ENCODE data around the gene PCDHGA6.
"Not testable (repeated sequence)": the region's sequence is repeated elsewhere in the genome, so short reads cannot be mapped to it uniquely, and the experiment has no call there.

PCDHGA6 gene

GRCh38 chr5:141392429-141393198 lies 18.9 kb downstream of the PCDHGA6 start, which contains the start of gene PCDHGA8:
Gene PCDHGA8 (plus strand): TSS chr5:141392633. CDS start chr5:141392814, 181 bp downstream.
- DNase-seq (ENCODE audit: low spot score), result no peak

- DNase-seq (ENCODE audit: low spot score), result no peak
Observed at GRCh38 chr5:141393267-141393666, 19.6 kb downstream of the PCDHGA6 start.

DNA sequence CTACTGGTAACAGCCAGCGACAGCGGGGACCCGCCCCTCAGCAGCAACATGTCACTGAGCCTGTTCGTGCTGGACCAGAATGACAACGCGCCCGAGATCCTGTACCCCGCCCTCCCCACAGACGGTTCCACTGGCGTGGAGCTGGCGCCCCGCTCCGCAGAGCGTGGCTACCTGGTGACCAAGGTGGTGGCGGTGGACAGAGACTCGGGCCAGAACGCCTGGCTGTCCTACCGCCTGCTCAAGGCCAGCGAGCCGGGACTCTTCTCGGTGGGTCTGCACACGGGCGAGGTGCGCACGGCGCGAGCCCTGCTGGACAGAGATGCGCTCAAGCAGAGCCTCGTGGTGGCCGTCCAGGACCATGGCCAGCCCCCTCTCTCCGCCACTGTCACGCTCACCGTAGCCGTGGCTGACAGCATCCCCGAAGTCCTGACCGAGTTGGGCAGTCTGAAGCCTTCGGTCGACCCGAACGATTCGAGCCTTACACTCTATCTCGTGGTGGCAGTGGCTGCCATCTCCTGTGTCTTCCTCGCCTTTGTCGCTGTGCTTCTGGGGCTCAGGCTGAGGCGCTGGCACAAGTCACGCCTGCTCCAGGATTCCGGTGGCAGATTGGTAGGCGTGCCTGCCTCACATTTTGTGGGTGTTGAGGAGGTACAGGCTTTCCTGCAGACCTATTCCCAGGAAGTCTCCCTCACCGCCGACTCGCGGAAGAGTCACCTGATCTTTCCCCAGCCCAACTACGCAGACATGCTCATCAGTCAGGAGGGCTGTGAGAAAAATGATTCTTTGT lies 20.9 kb downstream of the PCDHGA6 start:
- DNase-seq (ENCODE audit: low spot score), result not testable (repeated sequence)

GRCh38 chr5:141397756-141398551 lies 24.3 kb downstream of the PCDHGA6 start, which contains the start of gene PCDHGB5:
Gene PCDHGB5 (plus strand): TSS chr5:141397947. CDS start chr5:141398128, 181 bp downstream.
- DNase-seq (ENCODE audit: low spot score), result not testable (repeated sequence)

DNA sequence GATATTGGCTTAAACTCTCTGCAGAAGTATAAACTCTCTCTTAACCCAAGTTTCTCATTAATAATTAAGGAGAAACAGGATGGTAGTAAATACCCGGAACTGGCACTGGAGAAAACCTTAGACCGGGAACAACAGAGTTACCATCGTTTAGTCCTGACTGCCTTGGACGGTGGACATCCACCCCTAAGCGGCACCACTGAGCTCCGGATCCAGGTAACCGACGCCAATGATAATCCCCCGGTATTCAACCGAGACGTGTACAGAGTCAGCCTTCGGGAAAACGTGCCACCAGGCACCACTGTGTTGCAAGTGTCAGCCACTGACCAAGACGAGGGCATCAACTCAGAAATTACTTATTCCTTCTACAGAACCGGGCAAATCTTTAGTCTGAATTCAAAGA lies 24.9 kb downstream of the PCDHGA6 start:
- DNase-seq (ENCODE audit: low spot score), result no peak

- no peak for DNase-seq (ENCODE audit: low spot score)
Observed at GRCh38 chr5:141399555-141400258, 26.0 kb downstream of the PCDHGA6 start.

GRCh38 chr5:141402553-141403243 lies 29.0 kb downstream of the PCDHGA6 start, which contains the start of gene PCDHGA9:
Gene PCDHGA9 (plus strand): TSS chr5:141402778. CDS start chr5:141402953, 175 bp downstream.
- DNase-seq (ENCODE audit: low spot score), result peak; percentile 36

GRCh38 chr5:141403387-141403786 lies 29.7 kb downstream of the PCDHGA6 start:
- DNase-seq (ENCODE audit: low spot score), result no peak

DNA sequence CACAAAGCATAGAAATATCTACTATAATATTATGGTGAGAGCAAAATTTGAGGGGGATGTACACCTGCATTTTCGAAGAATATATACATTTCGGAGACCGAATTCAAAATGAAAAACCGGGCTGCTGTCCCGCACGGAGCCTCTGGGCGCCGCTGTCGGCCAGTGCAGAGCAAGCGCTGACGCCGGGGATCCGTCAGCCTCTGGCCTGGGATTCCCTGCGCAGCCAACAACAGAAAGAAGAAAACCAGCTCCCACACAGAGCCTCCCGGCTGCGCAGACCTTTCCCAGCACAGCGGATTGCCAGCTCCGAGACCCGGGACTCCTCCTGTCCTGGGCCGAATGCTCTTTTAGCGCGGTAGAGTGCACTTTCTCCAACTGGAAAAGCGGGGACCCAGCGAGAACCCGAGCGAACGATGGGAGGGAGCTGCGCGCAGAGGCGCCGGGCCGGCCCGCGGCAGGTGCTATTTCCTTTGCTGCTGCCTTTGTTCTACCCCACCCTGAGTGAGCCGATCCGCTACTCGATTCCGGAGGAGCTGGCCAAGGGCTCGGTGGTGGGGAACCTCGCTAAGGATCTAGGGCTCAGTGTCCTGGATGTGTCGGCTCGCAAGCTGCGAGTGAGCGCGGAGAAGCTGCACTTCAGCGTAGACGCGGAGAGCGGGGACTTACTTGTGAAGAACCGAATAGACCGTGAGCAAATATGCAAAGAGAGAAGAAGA lies 34.3 kb downstream of the PCDHGA6 start, which contains the start of gene PCDHGB6:
Gene PCDHGB6, plus strand, starts transcription at position 232 of the 716 bp plus-strand sequence. Its CDS starts 182 bp downstream, at position 414.
- DNase-seq (ENCODE audit: low spot score), result not testable (repeated sequence)

- no peak for DNase-seq (ENCODE audit: low spot score)
Observed at GRCh38 chr5:141409598-141410306, 36.1 kb downstream of the PCDHGA6 start.

- no peak for DNase-seq (ENCODE audit: low spot score)
Observed at GRCh38 chr5:141411575-141411974, 37.9 kb downstream of the PCDHGA6 start.

- DNase-seq (ENCODE audit: low spot score), result peak; percentile 45
Observed at GRCh38 chr5:141412854-141413539, 39.3 kb downstream of the PCDHGA6 start, which contains the start of gene PCDHGA10. Gene PCDHGA10 (plus strand): TSS chr5:141412987. CDS start chr5:141413176, 189 bp downstream.

DNA sequence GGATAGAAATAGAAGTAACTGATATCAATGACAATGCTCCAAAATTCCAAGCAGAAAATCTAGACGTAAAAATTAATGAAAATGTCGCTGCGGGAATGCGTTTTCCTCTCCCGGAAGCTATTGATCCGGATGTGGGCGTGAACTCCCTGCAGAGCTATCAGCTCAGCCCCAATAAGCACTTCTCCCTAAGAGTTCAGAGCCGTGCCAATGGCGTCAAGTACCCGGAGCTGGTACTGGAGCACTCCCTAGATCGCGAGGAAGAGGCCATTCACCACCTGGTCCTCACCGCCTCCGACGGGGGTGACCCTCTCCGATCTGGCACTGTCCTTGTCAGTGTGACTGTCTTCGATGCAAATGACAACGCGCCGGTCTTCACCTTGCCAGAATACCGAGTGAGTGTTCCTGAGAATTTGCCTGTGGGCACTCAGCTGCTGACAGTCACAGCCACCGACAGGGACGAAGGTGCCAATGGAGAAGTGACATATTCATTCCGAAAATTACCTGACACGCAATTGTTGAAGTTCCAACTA lies 39.9 kb downstream of the PCDHGA6 start:
- DNase-seq (ENCODE audit: low spot score), result no peak

- DNase-seq (ENCODE audit: low spot score), result not testable (repeated sequence)
Observed at GRCh38 chr5:141414548-141415274, 41.0 kb downstream of the PCDHGA6 start.

DNA sequence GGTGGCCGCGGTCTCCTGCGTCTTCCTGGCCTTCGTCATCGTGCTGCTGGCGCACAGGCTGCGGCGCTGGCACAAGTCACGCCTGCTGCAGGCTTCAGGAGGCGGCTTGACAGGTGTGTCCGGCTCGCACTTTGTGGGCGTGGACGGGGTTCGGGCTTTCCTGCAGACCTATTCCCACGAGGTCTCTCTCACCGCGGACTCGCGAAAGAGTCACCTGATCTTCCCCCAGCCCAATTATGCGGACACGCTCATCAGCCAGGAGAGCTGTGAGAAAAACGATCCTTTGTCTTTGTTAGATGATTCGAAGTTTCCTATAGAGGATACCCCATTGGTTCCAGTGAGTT lies 41.6 kb downstream of the PCDHGA6 start:
- DNase-seq (ENCODE audit: low spot score), result not testable (repeated sequence)

DNA sequence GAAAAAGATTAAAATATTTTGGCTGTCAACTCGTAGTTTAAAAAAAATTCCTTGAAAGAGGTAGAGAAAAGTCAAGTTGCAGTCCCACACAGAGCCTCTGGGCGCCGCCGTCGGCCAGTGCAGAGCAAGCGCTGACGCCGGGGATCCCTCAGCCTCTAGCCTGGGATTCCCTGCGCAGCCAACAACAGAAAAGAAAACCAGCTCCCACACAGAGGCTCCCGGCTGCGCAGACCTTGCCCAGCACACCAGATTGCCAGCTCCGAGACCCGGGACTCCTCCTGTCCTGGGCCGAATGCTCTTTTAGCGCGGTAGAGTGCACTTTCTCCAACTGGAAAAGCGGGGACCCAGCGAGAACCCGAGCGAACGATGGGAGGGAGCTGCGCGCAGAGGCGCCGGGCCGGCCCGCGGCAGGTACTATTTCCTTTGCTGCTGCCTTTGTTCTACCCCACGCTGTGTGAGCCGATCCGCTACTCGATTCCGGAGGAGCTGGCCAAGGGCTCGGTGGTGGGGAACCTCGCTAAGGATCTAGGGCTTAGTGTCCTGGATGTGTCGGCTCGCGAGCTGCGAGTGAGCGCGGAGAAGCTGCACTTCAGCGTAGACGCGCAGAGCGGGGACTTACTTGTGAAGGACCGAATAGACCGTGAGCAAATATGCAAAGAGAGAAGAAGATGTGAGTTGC lies 43.9 kb downstream of the PCDHGA6 start, which contains the start of gene PCDHGB7:
Gene PCDHGB7, plus strand, starts transcription at position 184 of the 679 bp plus-strand sequence. Its CDS starts 183 bp downstream, at position 367.
- DNase-seq (ENCODE audit: low spot score), result peak; percentile 73

Measured in cerebellar cortex (tissue), 1 donor.